Stimulated activated naive B cell treated with anti-CD40 and anti-IgM and Interleukin-4, amounts not matched to agents 10 μg/mL and 1 μg/mL and 100 μg/mL, for 72 hours (primary cell): Measurements from ENCODE around the gene GET3.
A peak's percentile ranks its signal among the peaks of the same experiment; 100 is the strongest.
"Not testable (repeated sequence)": the region's sequence is repeated elsewhere in the genome, so short reads cannot be mapped to it uniquely, and the experiment has no call there.

ENCODE experiments used
- ATAC-seq, 2 donors: fragments of 150-1000 bp; cut with Tn5 transposase; replicated peaks; 2 replicates each; pipeline ENCODE4 v1.10.0; 2021; ENCODE audit warnings: moderate library complexity in 1 of 2
- DNase-seq: peaks from one replicate; pipeline ENCODE4 v3.0.0; 2021
- H3K27ac Mint-ChIP-seq: one replicate; pipeline ENCODE4 v1.8.0; 2022; ENCODE audit warnings: mild to moderate bottlenecking, mixed read lengths
- H3K27me3 Mint-ChIP-seq, 2 donors: one replicate each; pipeline ENCODE4 v1.8.0; 2022; ENCODE audit warnings: mixed read lengths in 2 of 2
- H3K36me3 Mint-ChIP-seq, 2 donors: one replicate each; pipeline ENCODE4 v1.8.0; 2022; ENCODE audit warnings: mixed read lengths in 2 of 2, mild to moderate bottlenecking in 1 of 2
- H3K4me1 Mint-ChIP-seq, 2 donors: one replicate each; pipeline ENCODE4 v1.8.0; 2022; ENCODE audit warnings: mixed read lengths in 2 of 2, mild to moderate bottlenecking in 1 of 2
- H3K4me3 Mint-ChIP-seq, 2 donors: one replicate each; pipeline ENCODE4 v1.8.0; 2022; ENCODE audit warnings: mild to moderate bottlenecking in 2 of 2, mixed read lengths in 2 of 2, moderate library complexity in 1 of 2
- H3K9me3 Mint-ChIP-seq, 2 donors: one replicate each; pipeline ENCODE4 v1.8.0; 2022; ENCODE audit warnings: mixed read lengths in 2 of 2, mild to moderate bottlenecking in 1 of 2

The GET3 gene

GRCh38 chr19:12705169-12705568, 32.1 kb upstream of the GET3 start:
- ATAC-seq (no peak), DNase-seq (no peak)
- no peak overlapping the region for H3K27ac Mint-ChIP-seq
- H3K4me1 Mint-ChIP-seq, result peaks cover 0 to 2% of the 10 kb centered on the region in 2 donors
- H3K36me3 Mint-ChIP-seq, result peaks cover 40 to 45% of the 10 kb centered on the region in 2 donors
- H3K9me3 Mint-ChIP-seq, result no peaks in the 10 kb centered on the region
- no peak overlapping the region for H3K4me3 Mint-ChIP-seq
- no peaks in the 10 kb centered on the region for H3K27me3 Mint-ChIP-seq

- peaks cover 42 to 49% of the 10 kb centered on the region in 2 donors for H3K36me3 Mint-ChIP-seq
- H3K4me1 Mint-ChIP-seq, result peaks cover 0 to 2% of the 10 kb centered on the region in 2 donors
- ATAC-seq, result no peak
Measured at GRCh38 chr19:12705654-12706331, 31.5 kb upstream of the GET3 start.

GRCh38 chr19:12706332-12706718, 31.0 kb upstream of the GET3 start:
- H3K27ac Mint-ChIP-seq, result peak overlapping the region; percentile 31
- ATAC-seq, result no peak
- H3K4me3 Mint-ChIP-seq, result no peak overlapping the region

More at GRCh38 chr19:12705654-12706331, 31.5 kb upstream of the GET3 start:
- no peak for DNase-seq
- H3K4me3 Mint-ChIP-seq, result no peak overlapping the region
- H3K27ac Mint-ChIP-seq, result peak overlapping the region; percentile 33
- no peaks in the 10 kb centered on the region for H3K9me3 Mint-ChIP-seq
- H3K27me3 Mint-ChIP-seq, result no peaks in the 10 kb centered on the region

GRCh38 chr19:12708641-12709040, 28.7 kb upstream of the GET3 start:
- no peaks in the 10 kb centered on the region for H3K9me3 Mint-ChIP-seq
- peaks cover 40 to 43% of the 10 kb centered on the region in 2 donors for H3K36me3 Mint-ChIP-seq
- H3K27me3 Mint-ChIP-seq, result no peaks in the 10 kb centered on the region
- DNase-seq, result no peak
- no peak for ATAC-seq
- no peak overlapping the region for H3K4me3 Mint-ChIP-seq
- peaks cover 2 to 4% of the 10 kb centered on the region in 2 donors for H3K4me1 Mint-ChIP-seq
- no peak overlapping the region for H3K27ac Mint-ChIP-seq

More at GRCh38 chr19:12706332-12706718, 31.0 kb upstream of the GET3 start:
- no peak for DNase-seq
- H3K27me3 Mint-ChIP-seq, result no peaks in the 10 kb centered on the region
- peaks cover 40 to 49% of the 10 kb centered on the region in 2 donors for H3K36me3 Mint-ChIP-seq
- peaks cover 0 to 2% of the 10 kb centered on the region in 2 donors for H3K4me1 Mint-ChIP-seq
- H3K9me3 Mint-ChIP-seq, result no peaks in the 10 kb centered on the region

GRCh38 chr19:12711187-12711586, 26.1 kb upstream of the GET3 start:
- Mint-ChIP-seq H3K4me3 (no peak overlapping the region), H3K36me3 (peaks cover 33 to 40% of the 10 kb centered on the region in 2 donors), H3K9me3 (no peaks in the 10 kb centered on the region), H3K27ac (peak overlapping the region; percentile 62), H3K27me3 (no peaks in the 10 kb centered on the region), H3K4me1 (peaks cover 0 to 10% of the 10 kb centered on the region in 2 donors)
- ATAC-seq (no peak), DNase-seq (no peak)

GRCh38 chr19:12712077-12712476, 25.2 kb upstream of the GET3 start:
- H3K9me3 Mint-ChIP-seq, DNase-seq, ATAC-seq, H3K27me3 Mint-ChIP-seq, H3K27ac Mint-ChIP-seq, H3K4me3 Mint-ChIP-seq: not testable (repeated sequence)
- peaks cover 37 to 45% of the 10 kb centered on the region in 2 donors for H3K36me3 Mint-ChIP-seq
- H3K4me1 Mint-ChIP-seq, result peaks cover 5 to 16% of the 10 kb centered on the region in 2 donors

GRCh38 chr19:12713304-12713703, 24.0 kb upstream of the GET3 start:
- peaks cover 5 to 18% of the 10 kb centered on the region in 2 donors for H3K4me1 Mint-ChIP-seq
- peaks cover 36 to 46% of the 10 kb centered on the region in 2 donors for H3K36me3 Mint-ChIP-seq
- not testable (repeated sequence) for H3K9me3 Mint-ChIP-seq, ATAC-seq, DNase-seq, H3K4me3 Mint-ChIP-seq, H3K27ac Mint-ChIP-seq, H3K27me3 Mint-ChIP-seq

GRCh38 chr19:12715102-12715501, 22.2 kb upstream of the GET3 start:
- H3K9me3 Mint-ChIP-seq, result no peaks in the 10 kb centered on the region
- H3K27me3 Mint-ChIP-seq, result no peaks in the 10 kb centered on the region
- H3K4me1 Mint-ChIP-seq, result peaks cover 11 to 31% of the 10 kb centered on the region in 2 donors
- DNase-seq (no peak), ATAC-seq (no peak)
- H3K4me3 Mint-ChIP-seq, result no peak overlapping the region
- peaks cover 38 to 56% of the 10 kb centered on the region in 2 donors for H3K36me3 Mint-ChIP-seq
- no peak overlapping the region for H3K27ac Mint-ChIP-seq

GRCh38 chr19:12715929-12716328, 21.4 kb upstream of the GET3 start:
- H3K27ac Mint-ChIP-seq, result no peak overlapping the region

GRCh38 chr19:12720296-12720695, 17.0 kb upstream of the GET3 start:
- Mint-ChIP-seq H3K27me3 (no peaks in the 10 kb centered on the region), H3K4me1 (peaks cover 24 to 54% of the 10 kb centered on the region in 2 donors), H3K9me3 (no peaks in the 10 kb centered on the region), H3K27ac (peak overlapping the region; percentile 42), H3K4me3 (peak overlapping the region; percentile 85 to 91), H3K36me3 (peaks cover 23 to 42% of the 10 kb centered on the region in 2 donors)
- no peak for ATAC-seq
- no peak for DNase-seq

More at GRCh38 chr19:12715929-12716328, 21.4 kb upstream of the GET3 start:
- DNase-seq (no peak), ATAC-seq (no peak)
- H3K4me3 Mint-ChIP-seq, result no peak overlapping the region
- H3K27me3 Mint-ChIP-seq, result no peaks in the 10 kb centered on the region
- H3K36me3 Mint-ChIP-seq, result peaks cover 36 to 52% of the 10 kb centered on the region in 2 donors
- H3K4me1 Mint-ChIP-seq, result peaks cover 14 to 39% of the 10 kb centered on the region in 2 donors
- H3K9me3 Mint-ChIP-seq, result no peaks in the 10 kb centered on the region

GRCh38 chr19:12720851-12721655, 16.2 kb upstream of the GET3 start:
- ATAC-seq, result no peak
- DNase-seq, result no peak
- Mint-ChIP-seq H3K36me3 (peaks cover 20 to 38% of the 10 kb centered on the region in 2 donors), H3K27me3 (no peaks in the 10 kb centered on the region), H3K9me3 (no peaks in the 10 kb centered on the region), H3K4me1 (peaks cover 24 to 50% of the 10 kb centered on the region in 2 donors), H3K27ac (peak overlapping the region; percentile 96), H3K4me3 (peak overlapping the region; percentile 91 to 94)

GRCh38 chr19:12721656-12722565, 15.4 kb upstream of the GET3 start:
- Mint-ChIP-seq H3K36me3 (peaks cover 20 to 38% of the 10 kb centered on the region in 2 donors), H3K9me3 (no peaks in the 10 kb centered on the region), H3K27ac (peak overlapping the region; percentile 96), H3K4me3 (peak overlapping the region; percentile 91 to 94), H3K4me1 (peaks cover 24 to 49% of the 10 kb centered on the region in 2 donors), H3K27me3 (no peaks in the 10 kb centered on the region)
- ATAC-seq (peak; percentile 61 to 66), DNase-seq (peak; percentile 30)

GRCh38 chr19:12722566-12723380, 14.5 kb upstream of the GET3 start:
- peaks cover 20 to 41% of the 10 kb centered on the region in 2 donors for H3K36me3 Mint-ChIP-seq
- peaks cover 24 to 51% of the 10 kb centered on the region in 2 donors for H3K4me1 Mint-ChIP-seq
- no peaks in the 10 kb centered on the region for H3K9me3 Mint-ChIP-seq
- no peaks in the 10 kb centered on the region for H3K27me3 Mint-ChIP-seq
- ATAC-seq, result peak; percentile 88 to 89
- peak; percentile 91 for DNase-seq
- peak overlapping the region; percentile 89 for H3K27ac Mint-ChIP-seq
- H3K4me3 Mint-ChIP-seq, result peak overlapping the region; percentile 90 to 91
